Duodenal mucosa (tissue), 2 donors: ENCODE results near the gene EXOC2.

Experiments used
- H3K27ac ChIP-seq: one replicate; pipeline ENCODE4 v1.7.0; 2013; ENCODE audit warnings: low read depth, low read length
- H3K27me3 ChIP-seq, 2 donors: one replicate each; pipeline ENCODE4 v1.7.0; 2013; ENCODE audit warnings: low read length in 2 of 2, control low read depth in 1 of 2; ENCODE audit not compliant: insufficient read depth in 2 of 2, control insufficient read depth in 1 of 2
- H3K36me3 ChIP-seq, 2 donors: one replicate each; pipeline ENCODE4 v1.7.0; 2013; ENCODE audit warnings: low read length in 2 of 2, control low read depth in 1 of 2; ENCODE audit not compliant: insufficient read depth in 2 of 2, control insufficient read depth in 1 of 2
- H3K4me1 ChIP-seq, 2 donors: one replicate each; pipeline ENCODE4 v1.7.0; 2013; ENCODE audit warnings: low read length in 2 of 2, control low read depth in 1 of 2; ENCODE audit not compliant: insufficient read depth in 2 of 2, control insufficient read depth in 1 of 2
- H3K4me3 ChIP-seq, 2 donors: one replicate each; pipeline ENCODE4 v1.7.0; 2013; ENCODE audit warnings: low read length in 2 of 2, low read depth in 1 of 2
- H3K9ac ChIP-seq, 2 donors: one replicate each; pipeline ENCODE4 v1.7.0; 2013; ENCODE audit warnings: low read length in 2 of 2, low read depth in 1 of 2
- H3K9me3 ChIP-seq, 2 donors: one replicate each; pipeline ENCODE4 v1.7.0; 2013; ENCODE audit warnings: low read length in 2 of 2, control low read depth in 1 of 2; ENCODE audit not compliant: control insufficient read depth in 1 of 2

EXOC2 gene

DNA sequence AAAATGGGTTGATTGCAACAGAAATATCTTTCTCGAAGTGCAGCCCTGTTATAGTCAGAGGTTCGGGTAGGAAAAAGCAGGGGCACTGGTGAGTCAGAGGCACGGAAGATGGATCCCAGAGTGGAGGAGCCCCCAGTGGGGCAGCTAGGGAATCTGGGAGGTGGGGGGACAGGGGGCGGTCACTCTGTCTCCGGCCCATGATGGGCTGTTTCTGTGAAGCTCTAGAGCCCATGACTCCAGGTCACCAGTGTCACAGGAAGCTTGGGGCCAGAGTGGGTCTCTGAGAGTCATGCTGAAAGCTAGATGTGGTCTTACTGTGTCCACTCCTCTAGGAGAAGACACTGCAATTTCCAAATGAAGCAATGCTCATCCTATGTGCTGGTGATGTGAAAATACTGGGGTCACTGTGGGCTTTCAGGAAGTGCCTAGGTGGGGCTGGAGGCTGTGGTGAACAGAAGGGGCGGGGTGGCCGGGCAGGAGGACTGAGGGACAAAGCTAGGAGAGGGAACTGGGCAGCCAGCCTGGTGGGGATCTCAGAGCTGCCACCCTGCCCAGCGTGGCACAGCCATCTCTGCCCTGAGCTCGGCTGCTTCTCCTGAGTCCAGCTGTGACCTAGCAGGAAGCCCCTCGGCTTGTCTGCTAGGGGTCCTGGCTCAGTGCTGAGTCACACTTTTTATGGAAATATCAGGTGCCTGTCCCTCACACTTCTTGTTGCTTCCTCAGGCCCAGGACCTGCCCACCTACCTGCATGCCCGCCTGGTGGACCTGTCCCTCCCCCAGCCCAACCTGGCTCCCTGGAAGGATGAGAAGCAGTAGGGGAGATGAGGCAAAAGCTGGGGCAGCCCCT lies 247.1 kb downstream of the EXOC2 start:
- Histone ChIP-seq H3K4me1 (no peaks in the 10 kb centered on the region), H3K4me3 (no peak overlapping the region), H3K36me3 (no peaks in the 10 kb centered on the region), H3K9me3 (no peaks in the 10 kb centered on the region), H3K27me3 (no peaks in the 10 kb centered on the region), H3K27ac (no peak overlapping the region), H3K9ac (no peak overlapping the region)

DNA sequence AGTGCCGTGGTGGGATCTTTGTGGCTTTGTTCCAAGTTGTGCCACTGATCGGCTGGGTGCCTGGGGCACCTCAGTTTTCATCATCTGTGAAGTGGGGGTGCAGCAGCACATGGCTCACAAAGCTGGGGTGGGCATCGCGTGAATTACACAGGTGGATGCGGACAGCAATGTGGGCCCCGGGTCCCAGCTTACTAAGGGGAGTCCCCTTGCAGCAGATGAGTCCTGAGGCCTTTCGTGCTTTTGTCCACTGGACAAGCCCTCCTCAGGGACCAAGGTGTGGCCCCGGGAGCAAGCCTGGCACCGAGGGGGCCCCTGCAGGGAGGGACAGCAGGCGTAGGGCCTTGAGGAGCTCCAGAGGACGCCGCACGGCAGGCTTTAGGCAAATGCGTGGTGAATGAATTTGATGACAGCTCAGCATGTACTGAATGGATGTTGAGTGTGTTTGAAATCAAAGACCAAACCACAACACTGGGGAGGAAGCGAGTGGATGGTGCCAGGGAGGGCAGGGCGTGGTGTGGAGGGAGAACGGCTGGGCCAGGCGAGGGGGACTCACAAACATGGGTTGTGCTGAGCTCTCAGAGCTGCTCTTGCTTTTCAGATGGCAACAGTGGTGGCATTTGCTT lies 248.2 kb downstream of the EXOC2 start:
- H3K9ac ChIP-seq, result no peak overlapping the region
- H3K27me3 ChIP-seq, result no peaks in the 10 kb centered on the region
- no peaks in the 10 kb centered on the region for H3K9me3 ChIP-seq
- H3K4me1 ChIP-seq, result no peaks in the 10 kb centered on the region
- H3K36me3 ChIP-seq, result no peaks in the 10 kb centered on the region
- H3K4me3 ChIP-seq, result no peak overlapping the region
- no peak overlapping the region for H3K27ac ChIP-seq

DNA sequence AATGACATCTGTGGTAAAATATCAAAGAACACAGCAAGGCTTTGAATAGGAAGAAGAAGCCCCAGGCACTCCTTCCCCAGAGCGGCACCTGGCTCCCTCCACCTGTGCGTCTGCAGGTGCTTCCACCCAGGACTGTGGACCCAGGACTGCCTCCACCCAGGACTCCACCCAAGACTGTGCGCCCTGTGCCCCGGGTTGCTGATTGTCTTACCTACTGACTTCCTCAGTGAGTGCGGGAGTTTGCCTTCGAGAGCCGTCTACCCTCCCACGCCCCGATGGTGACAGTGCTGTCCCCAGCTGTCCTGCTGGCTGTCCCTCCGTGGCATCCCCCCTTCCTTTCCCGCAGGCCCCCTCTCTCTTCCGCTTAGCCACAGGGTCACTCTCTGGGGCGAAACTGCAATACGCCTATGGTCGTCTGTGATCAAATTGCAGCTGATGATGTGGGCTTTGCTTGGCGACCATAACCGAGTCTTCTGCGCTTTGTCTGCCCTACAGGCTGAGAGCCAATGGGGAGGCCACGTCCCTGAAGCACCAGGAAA lies 249.2 kb downstream of the EXOC2 start:
- no peak overlapping the region for H3K9ac ChIP-seq

DNA sequence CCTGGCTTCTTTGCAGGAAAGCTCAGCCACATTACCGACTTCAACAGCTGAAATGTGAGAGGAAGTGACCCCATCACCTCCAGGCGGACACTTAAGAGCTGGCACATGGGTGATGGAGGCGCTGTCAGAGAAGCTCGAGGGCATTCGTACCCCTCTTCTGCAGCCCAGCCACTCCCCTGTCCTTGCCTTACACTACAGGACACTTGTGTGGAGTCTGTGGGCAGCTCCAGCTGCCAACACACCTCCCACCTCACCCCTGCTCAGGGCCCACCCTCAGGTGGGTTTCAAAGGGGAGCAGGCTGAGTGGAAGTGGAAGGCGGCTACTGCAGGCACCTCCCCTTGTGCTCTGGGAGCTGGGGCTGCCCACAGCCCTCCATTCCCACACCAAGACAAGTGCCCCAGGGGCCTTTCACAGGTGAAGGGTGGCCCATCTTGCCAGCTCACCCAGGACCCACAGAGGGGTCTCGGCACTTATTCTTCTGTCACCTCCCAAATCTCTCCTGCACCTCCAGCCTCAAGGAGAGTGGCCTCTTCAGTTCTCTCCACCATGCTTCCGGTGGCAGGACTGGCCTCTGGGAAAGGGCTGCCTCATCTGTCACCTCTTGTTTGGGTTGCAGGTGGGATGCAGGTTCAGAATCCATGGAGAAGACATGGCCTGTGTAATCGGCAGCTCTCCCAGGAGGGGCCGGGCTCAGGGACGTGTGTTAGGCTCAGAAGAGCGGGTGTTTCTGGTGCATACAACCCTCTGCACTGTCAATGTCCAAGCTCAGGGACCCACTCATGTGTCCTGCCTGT lies 251.6 kb downstream of the EXOC2 start:
- Histone ChIP-seq H3K27ac (no peak overlapping the region), H3K4me1 (no peaks in the 10 kb centered on the region), H3K9me3 (no peaks in the 10 kb centered on the region), H3K4me3 (no peak overlapping the region), H3K9ac (no peak overlapping the region), H3K27me3 (no peaks in the 10 kb centered on the region), H3K36me3 (no peaks in the 10 kb centered on the region)

More for the DNA sequence above, 249.2 kb downstream of the EXOC2 start:
- Histone ChIP-seq H3K27me3 (no peaks in the 10 kb centered on the region), H3K36me3 (no peaks in the 10 kb centered on the region), H3K9me3 (no peaks in the 10 kb centered on the region), H3K4me1 (no peaks in the 10 kb centered on the region), H3K27ac (no peak overlapping the region), H3K4me3 (no peak overlapping the region)

GRCh38 chr6:439641-440167 lies 253.2 kb downstream of the EXOC2 start:
- Histone ChIP-seq H3K9ac (no peak overlapping the region), H3K27ac (no peak overlapping the region), H3K36me3 (no peaks in the 10 kb centered on the region), H3K4me1 (no peaks in the 10 kb centered on the region), H3K9me3 (no peaks in the 10 kb centered on the region), H3K27me3 (no peaks in the 10 kb centered on the region), H3K4me3 (no peak overlapping the region)

GRCh38 chr6:438634-439170 lies 254.2 kb downstream of the EXOC2 start:
- Histone ChIP-seq H3K9me3 (no peaks in the 10 kb centered on the region), H3K36me3 (no peaks in the 10 kb centered on the region), H3K9ac (no peak overlapping the region), H3K27ac (no peak overlapping the region), H3K4me1 (no peaks in the 10 kb centered on the region), H3K27me3 (no peaks in the 10 kb centered on the region), H3K4me3 (no peak overlapping the region)

GRCh38 chr6:437037-437392 lies 255.9 kb downstream of the EXOC2 start:
- no peaks in the 10 kb centered on the region for H3K4me1 ChIP-seq
- no peak overlapping the region for H3K9ac ChIP-seq
- no peak overlapping the region for H3K27ac ChIP-seq
- no peaks in the 10 kb centered on the region for H3K27me3 ChIP-seq
- no peaks in the 10 kb centered on the region for H3K9me3 ChIP-seq
- H3K4me3 ChIP-seq, result no peak overlapping the region
- H3K36me3 ChIP-seq, result no peaks in the 10 kb centered on the region

GRCh38 chr6:436308-437036 lies 256.5 kb downstream of the EXOC2 start:
- no peaks in the 10 kb centered on the region for H3K4me1 ChIP-seq
- no peaks in the 10 kb centered on the region for H3K36me3 ChIP-seq
- H3K9me3 ChIP-seq, result no peaks in the 10 kb centered on the region
- no peak overlapping the region for H3K9ac ChIP-seq
- no peaks in the 10 kb centered on the region for H3K27me3 ChIP-seq
- no peak overlapping the region for H3K4me3 ChIP-seq
- no peak overlapping the region for H3K27ac ChIP-seq

DNA sequence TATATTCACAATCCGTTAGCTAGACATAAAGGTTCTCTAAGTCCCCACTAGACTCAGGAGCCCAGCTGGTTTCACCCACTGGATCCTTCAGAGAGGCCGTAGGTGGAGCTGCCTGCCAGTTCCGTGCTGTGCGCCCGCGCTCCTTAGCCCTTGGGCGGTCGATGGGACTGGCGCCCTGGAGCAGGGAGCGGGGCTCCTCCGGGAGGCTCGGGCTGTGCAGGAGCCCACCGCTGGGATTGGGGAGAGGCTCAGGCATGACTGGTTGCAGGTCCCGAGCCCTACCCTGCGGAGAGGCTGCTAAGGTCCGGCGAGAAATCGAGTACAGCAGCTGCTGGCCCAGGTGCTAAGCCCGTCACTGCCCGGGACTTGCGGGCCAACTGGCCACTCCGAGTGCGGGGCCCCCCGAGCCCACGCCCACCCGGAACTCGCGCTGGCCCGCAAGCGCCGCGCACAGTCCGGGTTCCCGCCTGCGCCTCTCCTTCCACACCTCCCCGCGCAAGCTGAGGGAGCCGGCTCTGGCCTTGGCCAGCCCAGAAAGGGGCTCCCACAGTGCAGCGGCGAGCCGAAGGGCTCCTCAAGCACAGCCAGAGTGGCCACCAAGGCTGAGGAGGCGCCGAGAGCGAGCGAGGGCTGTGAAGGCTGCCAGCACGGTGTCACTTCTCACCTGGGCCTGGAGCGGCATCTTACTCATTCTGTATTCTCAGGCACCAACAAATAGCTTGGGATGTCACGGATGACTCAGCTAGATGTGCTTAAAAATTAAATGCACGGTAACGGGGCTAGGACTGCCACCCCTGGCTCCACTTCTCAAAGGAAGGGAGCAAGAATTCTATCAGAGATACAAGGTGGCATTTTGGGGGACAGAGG lies 257.3 kb downstream of the EXOC2 start:
- Histone ChIP-seq H3K36me3 (no peaks in the 10 kb centered on the region), H3K9me3 (no peaks in the 10 kb centered on the region), H3K4me3 (no peak overlapping the region), H3K9ac (no peak overlapping the region), H3K4me1 (no peaks in the 10 kb centered on the region), H3K27me3 (no peaks in the 10 kb centered on the region), H3K27ac (no peak overlapping the region)
